Motor neuron (in vitro differentiated cells): ENCODE data around the gene MYRIP. TPM values are rescaled to one million over a fixed set of nuclear protein-coding genes. Genes with fewer than 3 reads are reported as not detected.
"Not testable (repeated sequence)": the region's sequence is repeated elsewhere in the genome, so short reads cannot be mapped to it uniquely, and the experiment has no call there.

Experiments
- ATAC-seq, 8 experiments: fragments of 200-7000 bp; cut with Tn5 transposase; replicated peaks in 6 of 8; 2 replicates each; pipeline ENCODE4 v1.8.0; 2021; ENCODE audit warnings: mild to moderate bottlenecking in 8 of 8, moderate library complexity in 8 of 8
- H3K27ac ChIP-seq, 2 donors: fragments of 250-450 bp; sonication (Bioruptor Pico); 2 replicates each; pipeline ENCODE4 v1.9.0; 2021; ENCODE audit warnings: antibody characterized with exemption in 2 of 2, mild to moderate bottlenecking in 2 of 2, moderate library complexity in 1 of 2
- H3K4me1 ChIP-seq, 2 donors: fragments of 250-450 bp; sonication (Bioruptor Pico); replicated peaks in 1 of 2; 2 replicates each; pipeline ENCODE4 v1.6.1; 2021; ENCODE audit warnings: antibody characterized with exemption in 2 of 2, mild to moderate bottlenecking in 2 of 2, moderate library complexity in 1 of 2
- H3K4me3 ChIP-seq, 5 donors: fragments of 250-450 bp; sonication (Bioruptor Pico); 2 replicates each; pipeline ENCODE4 v1.9.0; 2021; ENCODE audit warnings: antibody characterized with exemption in 5 of 5, mild to moderate bottlenecking in 5 of 5, moderate library complexity in 4 of 5
- WGBS, 10 experiments: fragments of 450-650 bp; shearing (Covaris generic); methylation state at CpG; one replicate each; pipeline ENCODE4 v1.0.0; 2022; 5-methylcytosine and 5-hydroxymethylcytosine counted together
- in situ Hi-C, 9 experiments: fragments of 400-800 bp; cut with MboI; loops; one replicate each; pipeline ENCODE4 v1.15.0; 2021; ENCODE audit warnings: low sequenced_read_pairs in 9 of 9, low pct_unique_long_range_greater_than_20kb in 2 of 9; ENCODE audit not compliant: unreplicated experiment in 9 of 9
- total RNA-seq, 8 experiments: library from RNA; unstranded; fragments of 300-600 nt; gene quantifications; 2 replicates each; pipeline versions ENCODE4 v1.2.3 to v1.2.4, GENCODE V29; 2022

The MYRIP gene
- total RNA-seq, 8 experiments from 2014 or later, result 1.5 to 10.1 (median 3.2) TPM

GRCh38 chr3:39784922-39785321 lies 24.5 kb upstream of the MYRIP start:
- no peak for ATAC-seq
- no peaks in the 10 kb centered on the region for H3K4me1 ChIP-seq
- in situ Hi-C loops, result no loop called here
- H3K4me3 ChIP-seq, result no peak overlapping the region
- 0 to 80% (median 57%) methylated on average over 1 of the region's 1 CpG; no CpG with 5 or more reads in 4 of the 10 experiments for WGBS, 10 experiments
- no peak overlapping the region for H3K27ac ChIP-seq

- in situ Hi-C loops, result no loop called here
- Histone ChIP-seq H3K4me3 (no peak overlapping the region), H3K27ac (no peak overlapping the region), H3K4me1 (no peaks in the 10 kb centered on the region)
- 0 to 100% (median 53%) methylated on average over 1 to 3 of the region's 3 CpGs; no CpG with 5 or more reads in 3 of the 10 experiments for WGBS, 10 experiments
- ATAC-seq, result no peak
Measured at GRCh38 chr3:39788128-39788883, 21.1 kb upstream of the MYRIP start.

GRCh38 chr3:39791603-39792002 lies 17.8 kb upstream of the MYRIP start:
- in situ Hi-C loops, result no loop called here
- H3K27ac ChIP-seq, result no peak overlapping the region
- no peaks in the 10 kb centered on the region for H3K4me1 ChIP-seq
- no peak for ATAC-seq
- no peak overlapping the region for H3K4me3 ChIP-seq
- 0 to 88% (median 63%) methylated on average over 1 to 3 of the region's 3 CpGs; no CpG with 5 or more reads in 2 of the 10 experiments for WGBS, 10 experiments

- Histone ChIP-seq H3K27ac (no peak overlapping the region), H3K4me3 (no peak overlapping the region), H3K4me1 (no peaks in the 10 kb centered on the region)
- in situ Hi-C loops, result no loop called here
- 0 to 100% (median 65%) methylated on average over 1 to 6 of the region's 6 CpGs; no CpG with 5 or more reads in 2 of the 10 experiments for WGBS, 10 experiments
- no peak for ATAC-seq
Measured at GRCh38 chr3:39794880-39795279, 14.5 kb upstream of the MYRIP start.

- no peak overlapping the region for H3K27ac ChIP-seq
- in situ Hi-C loops, result no loop called here
- H3K4me3 ChIP-seq, result no peak overlapping the region
- ATAC-seq, result no peak
- no peaks in the 10 kb centered on the region for H3K4me1 ChIP-seq
Measured at GRCh38 chr3:39801216-39801615, 8.2 kb upstream of the MYRIP start.

- H3K27ac ChIP-seq, ATAC-seq, H3K4me1 ChIP-seq, in situ Hi-C loops, H3K4me3 ChIP-seq: not testable (repeated sequence)
- 50 to 100% (median 76%) methylated on average over 1 to 3 of the region's 3 CpGs; no CpG with 5 or more reads in 2 of the 10 experiments for WGBS, 10 experiments
Measured at GRCh38 chr3:39802486-39802885, 6.9 kb upstream of the MYRIP start.

GRCh38 chr3:39803956-39804355 lies 5.5 kb upstream of the MYRIP start:
- in situ Hi-C loops, result no loop called here
- no peaks in the 10 kb centered on the region for H3K4me1 ChIP-seq
- no peak for ATAC-seq
- WGBS, 10 experiments, result 0 to 53% (median 20%) methylated on average over 1 to 2 of the region's 2 CpGs; no CpG with 5 or more reads in 2 of the 10 experiments
- no peak overlapping the region for H3K4me3 ChIP-seq
- H3K27ac ChIP-seq, result no peak overlapping the region

- in situ Hi-C loops, result no loop called here
- WGBS, 10 experiments, result 11 to 100% (median 39%) methylated on average over 1 to 3 of the region's 3 CpGs; no CpG with 5 or more reads in 2 of the 10 experiments
- no peak for ATAC-seq
Measured at GRCh38 chr3:39804951-39805350, 4.5 kb upstream of the MYRIP start.

GRCh38 chr3:39805650-39806049 lies 3.8 kb upstream of the MYRIP start:
- H3K4me1 ChIP-seq, result peaks cover 0 to 2% of the 10 kb centered on the region in 2 donors
- no peak overlapping the region for H3K4me3 ChIP-seq
- no peak overlapping the region for H3K27ac ChIP-seq
- ATAC-seq, result no peak
- 0 to 80% (median 60%) methylated on average over 1 of the region's 2 CpGs; no CpG with 5 or more reads in 4 of the 10 experiments for WGBS, 10 experiments
- in situ Hi-C loops, result no loop called here

More at GRCh38 chr3:39804951-39805350, 4.5 kb upstream of the MYRIP start:
- H3K4me3 ChIP-seq, result no peak overlapping the region
- H3K27ac ChIP-seq, result no peak overlapping the region
- no peaks in the 10 kb centered on the region for H3K4me1 ChIP-seq

GRCh38 chr3:39806820-39807219 lies 2.6 kb upstream of the MYRIP start:
- H3K4me1 ChIP-seq, result peaks cover 3 to 7% of the 10 kb centered on the region in 2 donors
- no peak for ATAC-seq
- H3K27ac ChIP-seq, result no peak overlapping the region
- 44 to 100% (median 85%) methylated on average over 1 of the region's 1 CpG; no CpG with 5 or more reads in 2 of the 10 experiments for WGBS, 10 experiments
- no peak overlapping the region for H3K4me3 ChIP-seq
- in situ Hi-C loops, result no loop called here

- WGBS, 10 experiments, result 2 to 87% (median 9%) methylated on average over 1 to 14 of the region's 26 CpGs
- peak in 4 of 8 experiments; percentile 5 to 28 (median 14) for ATAC-seq
- no peak overlapping the region for H3K27ac ChIP-seq
- in situ Hi-C loops, result no loop called here
- peaks cover 3 to 7% of the 10 kb centered on the region in 2 donors for H3K4me1 ChIP-seq
- peak overlapping the region; percentile 53 to 66 (median 56) for H3K4me3 ChIP-seq
Measured at GRCh38 chr3:39808467-39809180, 785 bp upstream of the MYRIP start.

- in situ Hi-C loops, result no loop called here
- peak overlapping the region in 1 of 2 donors; percentile 49 for H3K27ac ChIP-seq
- WGBS, 10 experiments, result 0 to 27% (median 4%) methylated on average over 1 to 19 of the region's 48 CpGs; no CpG with 5 or more reads in 4 of the 10 experiments
- ATAC-seq, result peak in 6 of 8 experiments; percentile 12 to 44 (median 34)
- H3K4me1 ChIP-seq, result peaks cover 3 to 7% of the 10 kb centered on the region in 2 donors
- peak overlapping the region; percentile 53 to 66 (median 56) for H3K4me3 ChIP-seq
Measured at GRCh38 chr3:39809995-39810595, 686 bp downstream of the MYRIP start.

- ATAC-seq, result no peak
- in situ Hi-C loops, result no loop called here
- peak overlapping the region; percentile 53 to 66 (median 56) for H3K4me3 ChIP-seq
- WGBS, 10 experiments, result 0 to 62% (median 13%) methylated on average over 1 to 10 of the region's 16 CpGs
- H3K27ac ChIP-seq, result no peak overlapping the region
- peaks cover 3 to 7% of the 10 kb centered on the region in 2 donors for H3K4me1 ChIP-seq
Measured at GRCh38 chr3:39810647-39811161, 1.3 kb downstream of the MYRIP start.
